ENCODE results near the gene DCLRE1C. TPM values are rescaled to one million over a fixed set of nuclear protein-coding genes. Genes with fewer than 3 reads are reported as not detected.
"Not testable (repeated sequence)": the region's sequence is repeated elsewhere in the genome, so short reads cannot be mapped to it uniquely, and the experiment has no call there.

Gene DCLRE1C
- 10 to 100 TPM; 13.7 to 17.5 (median 14.5) TPM for polyA plus RNA-seq (ENCODE audit: insufficient read length in 4 of 4)

- peak; percentile 80 to 87 (median 83) for DNase-seq (ENCODE audit: low read depth in 4 of 4, low spot score in 3 of 4)
Measured at GRCh38 chr10:14954001-14954770, at the start of gene DCLRE1C. Gene DCLRE1C (minus strand): TSS chr10:14954096. CDS start chr10:14954010, 86 bp downstream.

- no peak for DNase-seq (ENCODE audit: low read depth in 4 of 4, low spot score in 3 of 4)
Measured at GRCh38 chr10:14995964-14996565, 42.2 kb upstream of the DCLRE1C start.

- DNase-seq (ENCODE audit: low read depth in 4 of 4, low spot score in 3 of 4), result not testable (repeated sequence)
Measured at GRCh38 chr10:14993500-14994455, 39.9 kb upstream of the DCLRE1C start.

- DNase-seq (ENCODE audit: low read depth in 4 of 4, low spot score in 3 of 4), result not testable (repeated sequence)
Measured at GRCh38 chr10:14992336-14992735, 38.4 kb upstream of the DCLRE1C start.

- DNase-seq (ENCODE audit: low read depth in 4 of 4, low spot score in 3 of 4), result not testable (repeated sequence)
Measured at GRCh38 chr10:14991035-14991749, 37.3 kb upstream of the DCLRE1C start.

GRCh38 chr10:14989552-14989951, 35.7 kb upstream of the DCLRE1C start:
- DNase-seq (ENCODE audit: low read depth in 4 of 4, low spot score in 3 of 4), result not testable (repeated sequence)

GRCh38 chr10:14982744-14983143, 28.8 kb upstream of the DCLRE1C start:
- no peak for DNase-seq (ENCODE audit: low read depth in 4 of 4, low spot score in 3 of 4)

- DNase-seq (ENCODE audit: low read depth in 4 of 4, low spot score in 3 of 4), result no peak
Measured at GRCh38 chr10:14975672-14976273, 21.9 kb upstream of the DCLRE1C start.

- DNase-seq (ENCODE audit: low read depth in 4 of 4, low spot score in 3 of 4), result not testable (repeated sequence)
Measured at GRCh38 chr10:14974153-14974998, 20.5 kb upstream of the DCLRE1C start.

GRCh38 chr10:14971867-14972448, 18.1 kb upstream of the DCLRE1C start:
- no peak for DNase-seq (ENCODE audit: low read depth in 4 of 4, low spot score in 3 of 4)

- no peak for DNase-seq (ENCODE audit: low read depth in 4 of 4, low spot score in 3 of 4)
Measured at GRCh38 chr10:14967897-14968296, 14.0 kb upstream of the DCLRE1C start.

- peak; percentile 84 to 90 (median 87) for DNase-seq (ENCODE audit: low read depth in 4 of 4, low spot score in 3 of 4)
Measured at GRCh38 chr10:14959221-14960057, 5.5 kb upstream of the DCLRE1C start, which contains the start of gene MEIG1. Gene MEIG1 (plus strand): TSS chr10:14959388. CDS start chr10:14966469, 7,081 bp downstream.

- no peak for DNase-seq (ENCODE audit: low read depth in 4 of 4, low spot score in 3 of 4)
Measured at GRCh38 chr10:14958872-14959220, 5.0 kb upstream of the DCLRE1C start.

- DNase-seq (ENCODE audit: low read depth in 4 of 4, low spot score in 3 of 4), result no peak
Measured at GRCh38 chr10:14954934-14955333, 1.0 kb upstream of the DCLRE1C start.

- peak in 2 of 4 donors; percentile 36 to 43 for DNase-seq (ENCODE audit: low read depth in 4 of 4, low spot score in 3 of 4)
Measured at GRCh38 chr10:14953424-14954000, 384 bp downstream of the DCLRE1C start.

GRCh38 chr10:14952851-14953423, 959 bp downstream of the DCLRE1C start:
- peak in 2 of 4 donors; percentile 4 to 5 for DNase-seq (ENCODE audit: low read depth in 4 of 4, low spot score in 3 of 4)

- DNase-seq (ENCODE audit: low read depth in 4 of 4, low spot score in 3 of 4), result no peak
Measured at GRCh38 chr10:14949291-14949690, 4.6 kb downstream of the DCLRE1C start.

All from right renal pelvis (tissue), 4 donors.